Tibial artery (tissue), 4 donors: ENCODE data around the gene EPHB2.

ENCODE experiments used
- DNase-seq, 2 donors: peaks; one replicate each; pipeline ENCODE4 v3.0.0-alpha.2; 2019
- H3K27ac ChIP-seq, 2 donors: fragments of 200-600 bp; sonication (generic) in 1 of 2; 1 replicate in 1 of 2; 2 replicates in 1 of 2; pipeline ENCODE4 v1.5.1; 2018 to 2019; ENCODE audit warnings: mild to moderate bottlenecking in 1 of 2
- H3K27me3 ChIP-seq, 2 donors: fragments of 200-600 bp; sonication (generic) in 1 of 2; one replicate each; pipeline versions ENCODE4 v1.5.1 to v1.6.0; 2016 to 2019
- H3K36me3 ChIP-seq, 3 donors: fragments of 200-600 bp; sonication (generic) in 2 of 3; one replicate each; pipeline ENCODE4 v1.5.1; 2016 to 2019; ENCODE audit warnings: mild to moderate bottlenecking in 2 of 3
- H3K4me1 ChIP-seq, 4 donors: fragments of 200-600 bp; sonication (generic) in 2 of 4; 1 replicate in 3 of 4; 2 replicates in 1 of 4; pipeline ENCODE4 v1.5.1; 2016 to 2019
- H3K4me3 ChIP-seq, 2 donors: fragments of 200-600 bp; sonication (generic) in 1 of 2; 1 replicate in 1 of 2; 2 replicates in 1 of 2; pipeline ENCODE4 v1.5.1; 2018 to 2019; ENCODE audit warnings: mild to moderate bottlenecking in 2 of 2
- H3K9me3 ChIP-seq, 3 donors: fragments of 200-600 bp; sonication (generic) in 1 of 3; one replicate each; pipeline ENCODE4 v1.5.1; 2016 to 2019
- CTCF ChIP-seq, 2 experiments: fragments of 200-600 bp in 1 of 2; fragments of 450-650 bp in 1 of 2; IDR thresholded peaks; one replicate each; pipeline ENCODE4 v1.5.1; 2017 to 2019; ENCODE audit warnings: antibody characterized with exemption in 2 of 2, mild to moderate bottlenecking in 1 of 2, moderate library complexity in 1 of 2
- intact Hi-C: fragments of 100-400 bp; cut with DNase I; formaldehyde crosslinking; loops from one replicate; pipeline ENCODE4 v1.15.0; 2023; ENCODE audit warnings: low total_unique reads

The EPHB2 gene

GRCh38 chr1:22860883-22861385 lies 150.3 kb downstream of the EPHB2 start:
- intact Hi-C loops: no loop called here
- Histone ChIP-seq H3K4me3 (no peak overlapping the region), H3K27ac (no peak overlapping the region), H3K4me1 (no peaks in the 10 kb centered on the region), H3K27me3 (peaks cover 0 to 7% of the 10 kb centered on the region in 2 donors), H3K9me3 (no peaks in the 10 kb centered on the region), H3K36me3 (no peaks in the 10 kb centered on the region)
- no peak for DNase-seq
- TF ChIP-seq CTCF (IDR thresholded peaks at IDR 0.05): no peak

GRCh38 chr1:22861764-22862440 lies 151.3 kb downstream of the EPHB2 start:
- H3K27me3 ChIP-seq: peaks cover 0 to 7% of the 10 kb centered on the region in 2 donors
- H3K9me3 ChIP-seq: no peaks in the 10 kb centered on the region
- no peaks in the 10 kb centered on the region for H3K36me3 ChIP-seq
- no peaks in the 10 kb centered on the region for H3K4me1 ChIP-seq
- peak in 1 of 2 donors; percentile 32 for DNase-seq
- no peak overlapping the region for H3K27ac ChIP-seq
- intact Hi-C loops: no loop called here
- peak; percentile 25 to 44 for TF ChIP-seq CTCF (IDR thresholded peaks at IDR 0.05)
- H3K4me3 ChIP-seq: no peak overlapping the region

GRCh38 chr1:22862752-22863151 lies 152.1 kb downstream of the EPHB2 start:
- peaks cover 0 to 7% of the 10 kb centered on the region in 2 donors for H3K27me3 ChIP-seq
- no peak overlapping the region for H3K27ac ChIP-seq
- intact Hi-C loops: no loop called here
- no peaks in the 10 kb centered on the region for H3K4me1 ChIP-seq
- no peak for DNase-seq
- no peaks in the 10 kb centered on the region for H3K9me3 ChIP-seq
- no peak overlapping the region for H3K4me3 ChIP-seq
- H3K36me3 ChIP-seq: no peaks in the 10 kb centered on the region
- TF ChIP-seq CTCF (IDR thresholded peaks at IDR 0.05): no peak

GRCh38 chr1:22863766-22864165 lies 153.1 kb downstream of the EPHB2 start:
- no peak for TF ChIP-seq CTCF (IDR thresholded peaks at IDR 0.05)
- intact Hi-C loops: no loop called here
- Histone ChIP-seq H3K27me3 (peaks cover 0 to 10% of the 10 kb centered on the region in 2 donors), H3K4me1 (no peaks in the 10 kb centered on the region), H3K27ac (no peak overlapping the region), H3K9me3 (no peaks in the 10 kb centered on the region), H3K36me3 (no peaks in the 10 kb centered on the region), H3K4me3 (no peak overlapping the region)
- DNase-seq: no peak

- Histone ChIP-seq H3K27ac (no peak overlapping the region), H3K4me1 (no peaks in the 10 kb centered on the region), H3K9me3 (no peaks in the 10 kb centered on the region), H3K4me3 (no peak overlapping the region), H3K36me3 (no peaks in the 10 kb centered on the region), H3K27me3 (peaks cover 0 to 19% of the 10 kb centered on the region in 2 donors)
- TF ChIP-seq CTCF (IDR thresholded peaks at IDR 0.05): no peak
- intact Hi-C loops: no loop called here
- DNase-seq: no peak
Observed at GRCh38 chr1:22864886-22865285, 154.2 kb downstream of the EPHB2 start.
